ENCODE data around the gene RGL3. TPM values are rescaled to one million over a fixed set of nuclear protein-coding genes. Genes with fewer than 3 reads are reported as not detected.
"Not testable (repeated sequence)": the region's sequence is repeated elsewhere in the genome, so short reads cannot be mapped to it uniquely, and the experiment has no call there.

RGL3 gene
- total RNA-seq, 6 experiments from 2014 or later: 6.7 to 26.6 (median 19.7) TPM

- ATAC-seq: no peak
- H3K9me3 ChIP-seq: no peaks in the 10 kb centered on the region
Observed at GRCh38 chr19:11379857-11380350, 39.2 kb downstream of the RGL3 start.

GRCh38 chr19:11379269-11379845 is 39.8 kb downstream of the RGL3 start:
- H3K36me3 ChIP-seq; DNase-seq; H3K27me3 ChIP-seq; ATAC-seq; H3K9me3 ChIP-seq; H3K4me3 ChIP-seq; intact Hi-C loops (cut with DNase I): not testable (repeated sequence)
- peaks cover 0 to 28% (median 11%) of the 10 kb centered on the region in 4 donors for H3K4me1 ChIP-seq
- peak overlapping the region in 1 of 3 donors; percentile 56 for H3K27ac ChIP-seq
- WGBS (ENCODE audit: insufficient coverage, low coverage, low lambda C conversion rate, missing lambda C conversion rate): 88% methylated on average over 9 of the region's 14 CpGs

More at GRCh38 chr19:11379857-11380350, 39.2 kb downstream of the RGL3 start:
- TF ChIP-seq, protein P1, sequence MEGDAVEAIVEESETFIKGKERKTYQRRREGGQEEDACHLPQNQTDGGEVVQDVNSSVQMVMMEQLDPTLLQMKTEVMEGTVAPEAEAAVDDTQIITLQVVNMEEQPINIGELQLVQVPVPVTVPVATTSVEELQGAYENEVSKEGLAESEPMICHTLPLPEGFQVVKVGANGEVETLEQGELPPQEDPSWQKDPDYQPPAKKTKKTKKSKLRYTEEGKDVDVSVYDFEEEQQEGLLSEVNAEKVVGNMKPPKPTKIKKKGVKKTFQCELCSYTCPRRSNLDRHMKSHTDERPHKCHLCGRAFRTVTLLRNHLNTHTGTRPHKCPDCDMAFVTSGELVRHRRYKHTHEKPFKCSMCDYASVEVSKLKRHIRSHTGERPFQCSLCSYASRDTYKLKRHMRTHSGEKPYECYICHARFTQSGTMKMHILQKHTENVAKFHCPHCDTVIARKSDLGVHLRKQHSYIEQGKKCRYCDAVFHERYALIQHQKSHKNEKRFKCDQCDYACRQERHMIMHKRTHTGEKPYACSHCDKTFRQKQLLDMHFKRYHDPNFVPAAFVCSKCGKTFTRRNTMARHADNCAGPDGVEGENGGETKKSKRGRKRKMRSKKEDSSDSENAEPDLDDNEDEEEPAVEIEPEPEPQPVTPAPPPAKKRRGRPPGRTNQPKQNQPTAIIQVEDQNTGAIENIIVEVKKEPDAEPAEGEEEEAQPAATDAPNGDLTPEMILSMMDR (IDR thresholded peaks at IDR 0.05): no peak
- no peak for TF ChIP-seq POLR2A (IDR thresholded peaks at IDR 0.05)
- Histone ChIP-seq H3K27me3 (no peaks in the 10 kb centered on the region), H3K4me3 (no peak overlapping the region), H3K4me1 (peaks cover 0 to 28% (median 11%) of the 10 kb centered on the region in 4 donors), H3K36me3 (no peaks in the 10 kb centered on the region), H3K27ac (no peak overlapping the region)
- DNase-seq: no peak
- WGBS (ENCODE audit: insufficient coverage, low coverage, low lambda C conversion rate, missing lambda C conversion rate): 91% methylated on average over 7 of the region's 7 CpGs
- intact Hi-C loops (cut with DNase I): loop anchor here in 1 of 2 donors (10.0 kb wide), 1 partner anchor 65 kb away; no protein-coding TSS in a partner anchor

GRCh38 chr19:11378319-11379189 is 40.6 kb downstream of the RGL3 start:
- H3K4me1 ChIP-seq: peaks cover 0 to 33% (median 14%) of the 10 kb centered on the region in 4 donors
- peak overlapping the region in 1 of 3 donors; percentile 56 for H3K27ac ChIP-seq
- H3K9me3 ChIP-seq: no peaks in the 10 kb centered on the region
- H3K27me3 ChIP-seq: no peaks in the 10 kb centered on the region
- H3K36me3 ChIP-seq: no peaks in the 10 kb centered on the region
- TF ChIP-seq, protein P1 (IDR thresholded peaks at IDR 0.05): peak; percentile 37 to 60 (median 46)
- peak; percentile 14 for TF ChIP-seq POLR2A (IDR thresholded peaks at IDR 0.05)
- no CpG with 5 or more reads among the region's 8 CpGs for whole genome bisulfite sequencing (ENCODE audit: insufficient coverage, low coverage, low lambda C conversion rate, missing lambda C conversion rate)
- H3K4me3 ChIP-seq: no peak overlapping the region
- intact Hi-C loops (cut with DNase I): no loop called here
- peak in 1 of 3 donors; percentile 50 for DNase-seq
- peak in 1 of 4 donors; percentile 16 for ATAC-seq

- no peaks in the 10 kb centered on the region for H3K36me3 ChIP-seq
- 88% methylated on average over 1 of the region's 3 CpGs for WGBS (ENCODE audit: insufficient coverage, low coverage, low lambda C conversion rate, missing lambda C conversion rate)
- no peak overlapping the region for H3K4me3 ChIP-seq
- no peaks in the 10 kb centered on the region for H3K27me3 ChIP-seq
- no peaks in the 10 kb centered on the region for H3K9me3 ChIP-seq
- no peak for TF ChIP-seq POLR2A (IDR thresholded peaks at IDR 0.05)
- TF ChIP-seq, protein P1 (IDR thresholded peaks at IDR 0.05): no peak
- intact Hi-C loops (cut with DNase I): no loop called here
- no peak for DNase-seq
- H3K27ac ChIP-seq: peak overlapping the region in 1 of 3 donors; percentile 9
- ATAC-seq: no peak
- H3K4me1 ChIP-seq: peaks cover 0 to 34% (median 14%) of the 10 kb centered on the region in 4 donors
Observed at GRCh38 chr19:11377756-11378155, 41.4 kb downstream of the RGL3 start.

- no peak overlapping the region for H3K4me3 ChIP-seq
- H3K36me3 ChIP-seq: no peaks in the 10 kb centered on the region
- intact Hi-C loops (cut with DNase I): no loop called here
- H3K27ac ChIP-seq: peak overlapping the region in 1 of 3 donors; percentile 9
- peaks cover 0 to 34% (median 14%) of the 10 kb centered on the region in 4 donors for H3K4me1 ChIP-seq
- TF ChIP-seq POLR2A (IDR thresholded peaks at IDR 0.05): no peak
- TF ChIP-seq, protein P1 (IDR thresholded peaks at IDR 0.05): no peak
- DNase-seq (peak in 1 of 3 donors; percentile 67), ATAC-seq (no peak)
- H3K9me3 ChIP-seq: no peaks in the 10 kb centered on the region
- H3K27me3 ChIP-seq: no peaks in the 10 kb centered on the region
Observed at GRCh38 chr19:11377237-11377636, 41.9 kb downstream of the RGL3 start.

Measured in right lobe of liver (tissue), 6 donors.